ENCODE measurements around the gene CA6. TPM values are rescaled to one million over a fixed set of nuclear protein-coding genes. Genes with fewer than 3 reads are reported as not detected.
A peak's percentile ranks its signal among the peaks of the same experiment; 100 is the strongest.
"Not testable (repeated sequence)": the region's sequence is repeated elsewhere in the genome, so short reads cannot be mapped to it uniquely, and the experiment has no call there.

Gene CA6
- total RNA-seq, result 1 to 10 TPM in 1 of 2 donors, under 1 TPM in 1; 0.78 to 2.2 TPM

- Mint-ChIP-seq H3K27ac (peak within 1 kb of the TSS; percentile 95), H3K27me3 (no peaks in the 10 kb centered on the region), H3K9me3 (no peaks in the 10 kb centered on the region), H3K36me3 (ENCODE audit: low read depth) (no peaks in the 10 kb centered on the region), H3K4me1 (peaks cover 22% of the 10 kb centered on the region), H3K4me3 (peak within 1 kb of the TSS; percentile 78)
- no peak for ATAC-seq (replicated peaks)
Observed at GRCh38 chr1:8945568-8945967, at the start of gene CA6. Gene CA6, plus strand, starts transcription at chr1:8945868. Its CDS starts 19 bp downstream, at chr1:8945887.

GRCh38 chr1:8896775-8897174, 48.9 kb upstream of the CA6 start:
- ATAC-seq (replicated peaks); H3K9me3 Mint-ChIP-seq; H3K27me3 Mint-ChIP-seq; H3K27ac Mint-ChIP-seq; H3K4me3 Mint-ChIP-seq: not testable (repeated sequence)
- peaks cover 15% of the 10 kb centered on the region for H3K36me3 Mint-ChIP-seq (ENCODE audit: low read depth)
- H3K4me1 Mint-ChIP-seq, result peaks cover 14% of the 10 kb centered on the region

- not testable (repeated sequence) for H3K9me3 Mint-ChIP-seq; H3K27me3 Mint-ChIP-seq; ATAC-seq (replicated peaks); H3K27ac Mint-ChIP-seq; H3K4me3 Mint-ChIP-seq
- Mint-ChIP-seq H3K36me3 (ENCODE audit: low read depth) (peaks cover 16% of the 10 kb centered on the region), H3K4me1 (peaks cover 14% of the 10 kb centered on the region)
Observed at GRCh38 chr1:8897505-8897904, 48.2 kb upstream of the CA6 start.

- Mint-ChIP-seq H3K4me3 (peak overlapping the region; percentile 88), H3K4me1 (peaks cover 16% of the 10 kb centered on the region), H3K27ac (peak overlapping the region; percentile 98), H3K36me3 (ENCODE audit: low read depth) (peaks cover 16% of the 10 kb centered on the region)
- not testable (repeated sequence) for H3K9me3 Mint-ChIP-seq; ATAC-seq (replicated peaks); H3K27me3 Mint-ChIP-seq
Observed at GRCh38 chr1:8898418-8898817, 47.2 kb upstream of the CA6 start.

- Mint-ChIP-seq H3K27me3 (no peaks in the 10 kb centered on the region), H3K4me3 (peak overlapping the region; percentile 88), H3K9me3 (no peaks in the 10 kb centered on the region), H3K4me1 (peaks cover 20% of the 10 kb centered on the region), H3K27ac (peak overlapping the region; percentile 98), H3K36me3 (ENCODE audit: low read depth) (peaks cover 16% of the 10 kb centered on the region)
- ATAC-seq (replicated peaks), result no peak
Observed at GRCh38 chr1:8899046-8899445, 46.6 kb upstream of the CA6 start.

GRCh38 chr1:8900684-8901083, 45.0 kb upstream of the CA6 start:
- not testable (repeated sequence) for H3K9me3 Mint-ChIP-seq, H3K27me3 Mint-ChIP-seq
- ATAC-seq (replicated peaks), result peak; percentile 13
- peak overlapping the region; percentile 88 for H3K4me3 Mint-ChIP-seq
- H3K27ac Mint-ChIP-seq, result peak overlapping the region; percentile 98
- H3K36me3 Mint-ChIP-seq (ENCODE audit: low read depth), result peaks cover 16% of the 10 kb centered on the region
- peaks cover 25% of the 10 kb centered on the region for H3K4me1 Mint-ChIP-seq

GRCh38 chr1:8902765-8903164, 42.9 kb upstream of the CA6 start:
- peaks cover 16% of the 10 kb centered on the region for H3K36me3 Mint-ChIP-seq (ENCODE audit: low read depth)
- no peaks in the 10 kb centered on the region for H3K9me3 Mint-ChIP-seq
- no peak for ATAC-seq (replicated peaks)
- H3K27me3 Mint-ChIP-seq, result no peaks in the 10 kb centered on the region
- peak overlapping the region; percentile 35 for H3K27ac Mint-ChIP-seq
- peak overlapping the region; percentile 88 for H3K4me3 Mint-ChIP-seq
- peaks cover 29% of the 10 kb centered on the region for H3K4me1 Mint-ChIP-seq

- Mint-ChIP-seq H3K4me3 (no peak overlapping the region), H3K27ac (peak overlapping the region; percentile 35), H3K27me3 (no peaks in the 10 kb centered on the region), H3K9me3 (no peaks in the 10 kb centered on the region), H3K36me3 (ENCODE audit: low read depth) (peaks cover 16% of the 10 kb centered on the region), H3K4me1 (peaks cover 27% of the 10 kb centered on the region)
- peak; percentile 8 for ATAC-seq (replicated peaks)
Observed at GRCh38 chr1:8903410-8903809, 42.3 kb upstream of the CA6 start.

- peak overlapping the region; percentile 35 for H3K27ac Mint-ChIP-seq
- peaks cover 23% of the 10 kb centered on the region for H3K4me1 Mint-ChIP-seq
Observed at GRCh38 chr1:8903908-8904650, 41.6 kb upstream of the CA6 start.

GRCh38 chr1:8905582-8906191, 40.0 kb upstream of the CA6 start:
- ATAC-seq (replicated peaks), result no peak
- Mint-ChIP-seq H3K9me3 (no peaks in the 10 kb centered on the region), H3K27me3 (peaks cover 5% of the 10 kb centered on the region), H3K36me3 (ENCODE audit: low read depth) (peaks cover 7% of the 10 kb centered on the region), H3K27ac (peak overlapping the region; percentile 16), H3K4me3 (no peak overlapping the region), H3K4me1 (peaks cover 20% of the 10 kb centered on the region)

More at GRCh38 chr1:8903908-8904650, 41.6 kb upstream of the CA6 start:
- no peaks in the 10 kb centered on the region for H3K27me3 Mint-ChIP-seq
- ATAC-seq (replicated peaks), result no peak
- H3K9me3 Mint-ChIP-seq, result no peaks in the 10 kb centered on the region
- H3K4me3 Mint-ChIP-seq, result no peak overlapping the region
- peaks cover 16% of the 10 kb centered on the region for H3K36me3 Mint-ChIP-seq (ENCODE audit: low read depth)

GRCh38 chr1:8908388-8909151, 37.1 kb upstream of the CA6 start:
- Mint-ChIP-seq H3K4me3 (no peak overlapping the region), H3K27me3 (peaks cover 5% of the 10 kb centered on the region), H3K4me1 (peaks cover 17% of the 10 kb centered on the region), H3K9me3 (no peaks in the 10 kb centered on the region), H3K27ac (no peak overlapping the region), H3K36me3 (ENCODE audit: low read depth) (no peaks in the 10 kb centered on the region)
- ATAC-seq (replicated peaks), result no peak

- no peak for ATAC-seq (replicated peaks)
- no peak overlapping the region for H3K4me3 Mint-ChIP-seq
- H3K4me1 Mint-ChIP-seq, result peaks cover 12% of the 10 kb centered on the region
- no peaks in the 10 kb centered on the region for H3K36me3 Mint-ChIP-seq (ENCODE audit: low read depth)
- no peaks in the 10 kb centered on the region for H3K9me3 Mint-ChIP-seq
- peaks cover 5% of the 10 kb centered on the region for H3K27me3 Mint-ChIP-seq
- H3K27ac Mint-ChIP-seq, result peak overlapping the region; percentile 35
Observed at GRCh38 chr1:8910331-8910730, 35.3 kb upstream of the CA6 start.

GRCh38 chr1:8910914-8911313, 34.8 kb upstream of the CA6 start:
- Mint-ChIP-seq H3K4me1 (peaks cover 6% of the 10 kb centered on the region), H3K4me3 (no peak overlapping the region), H3K9me3 (no peaks in the 10 kb centered on the region), H3K27me3 (peaks cover 5% of the 10 kb centered on the region), H3K36me3 (ENCODE audit: low read depth) (no peaks in the 10 kb centered on the region), H3K27ac (no peak overlapping the region)
- peak; percentile 69 for ATAC-seq (replicated peaks)

GRCh38 chr1:8911416-8912309, 34.0 kb upstream of the CA6 start:
- H3K9me3 Mint-ChIP-seq, result no peaks in the 10 kb centered on the region
- no peak for ATAC-seq (replicated peaks)
- H3K27me3 Mint-ChIP-seq, result peaks cover 5% of the 10 kb centered on the region
- no peak overlapping the region for H3K27ac Mint-ChIP-seq
- H3K36me3 Mint-ChIP-seq (ENCODE audit: low read depth), result no peaks in the 10 kb centered on the region
- H3K4me3 Mint-ChIP-seq, result no peak overlapping the region
- peaks cover 5% of the 10 kb centered on the region for H3K4me1 Mint-ChIP-seq

Measured in activated T-helper 17 cell treated with anti-CD3 and anti-CD28 coated beads, Interleukin-2, amount 50 U/mL, for 72 hours (primary cell).